Dermis blood vessel endothelial cell (primary cell): ENCODE data around the gene AGR2. TPM values are rescaled to one million over a fixed set of nuclear protein-coding genes. Genes with fewer than 3 reads are reported as not detected.

Experiments
- total RNA-seq: library from RNA; depleted of rRNA; stranded (reverse); fragments of >200 nt; gene quantifications from 2 replicates; pipeline ENCODE4 v1.2.3, GENCODE V29; 2014

The AGR2 gene
- total RNA-seq, 1 donor from 2014 or later: 0.51 TPM

Other genes with a start within 250 kb of the AGR2 start
- 14.6 and 16.3 TPM in 2 replicates for gene ANKMY2, start 159.2 kb downstream of the AGR2 start, total RNA-seq
- gene BZW2, start 158.8 kb downstream of the AGR2 start, total RNA-seq: 134 and 208 TPM in 2 replicates
- 64.4 and 69.8 TPM in 2 replicates for gene TSPAN13, start 51.2 kb downstream of the AGR2 start, total RNA-seq
- gene AGR3, start 77.0 kb upstream of the AGR2 start, total RNA-seq: 0.19 TPM in 1 of 2 replicates, not detected in the other